H1 (cell line): Measurements from ENCODE around the gene CEBPE. TPM values are rescaled to one million over a fixed set of nuclear protein-coding genes. Genes with fewer than 3 reads are reported as not detected.
A peak's percentile ranks its signal among the peaks of the same experiment; 100 is the strongest.

Source experiments
- CTCF ChIA-PET: fragments of 300-600 bp; sonication (Branson Sonifier 250); formaldehyde crosslinking; loops from one replicate; lab custom pipeline; 2021; ENCODE audit not compliant: partially characterized antibody; lab: Charles Lee
- POLR2A ChIA-PET: fragments of 300-600 bp; sonication (Branson Sonifier 250); formaldehyde crosslinking; loops from one replicate; lab custom pipeline; 2021; ENCODE audit warnings: inconsistent platforms; ENCODE audit not compliant: partially characterized antibody; lab: Charles Lee
- DNase-seq, 2 experiments: peaks; one replicate each; pipeline versions ENCODE4 v3.0.0 to v3.0.0-alpha.2; 2010 to 2022; ENCODE audit warnings: low spot score in 2 of 2, low read depth in 1 of 2, mixed read lengths in 1 of 2
- FAIRE-seq: peaks from 2 replicates; lab custom pipeline; 2011; peaks lifted over from hg19 to GRCh38; lab: Jason Lieb, UNC
- H2AFZ ChIP-seq: 2 replicates; pipeline ENCODE4 v1.8.1; 2012; ENCODE audit warnings: low read length, inconsistent platforms
- H2AK5ac ChIP-seq: 2 replicates; pipeline ENCODE4 v1.6.1; 2013; ENCODE audit warnings: low read depth, low read length
- H2BK120ac ChIP-seq: replicated peaks from 2 replicates; pipeline ENCODE3; 2013; ENCODE audit warnings: low read depth, low read length, inconsistent platforms
- H2BK12ac ChIP-seq: 2 replicates; pipeline ENCODE4 v1.6.1; 2013; ENCODE audit warnings: low read depth, low read length
- H2BK15ac ChIP-seq: 2 replicates; pipeline ENCODE4 v1.6.1; 2013; ENCODE audit warnings: low read length
- H2BK20ac ChIP-seq: 2 replicates; pipeline ENCODE4 v1.6.1; 2013; ENCODE audit warnings: low read length
- H2BK5ac ChIP-seq: 2 replicates; pipeline ENCODE4 v1.6.1; 2013; ENCODE audit warnings: low read depth, low read length
- H3K14ac ChIP-seq: 2 replicates; pipeline ENCODE4 v1.6.1; 2013; ENCODE audit warnings: inconsistent platforms; ENCODE audit not compliant: insufficient read length
- H3K18ac ChIP-seq: 2 replicates; pipeline ENCODE4 v1.6.1; 2013; ENCODE audit warnings: low read length; ENCODE audit errors: extremely low read depth
- H3K23ac ChIP-seq: 2 replicates; pipeline ENCODE4 v1.6.1; 2013; ENCODE audit warnings: inconsistent platforms; ENCODE audit not compliant: insufficient read length
- H3K23me2 ChIP-seq: 2 replicates; pipeline ENCODE4 v1.6.1; 2013; ENCODE audit warnings: low read depth, low read length
- H3K27ac ChIP-seq: 2 replicates; pipeline ENCODE4 v1.6.1; 2011; ENCODE audit warnings: low read depth, low read length, inconsistent platforms
- H3K27me3 ChIP-seq, 4 experiments: replicated peaks in 1 of 4; 1 replicate in 1 of 4; 2 replicates in 3 of 4; pipeline versions ENCODE4 v1.6.1 to v1.8.1; 2011 to 2013; ENCODE audit warnings: low read length in 3 of 4, mild to moderate bottlenecking in 3 of 4, inconsistent platforms in 2 of 4, mixed read lengths in 2 of 4, moderate library complexity in 1 of 4; ENCODE audit not compliant: control insufficient read depth in 3 of 4, insufficient read depth in 3 of 4; ENCODE audit errors: extremely low read depth in 1 of 4
- H3K36me3 ChIP-seq, 4 experiments: 2 replicates each; pipeline versions ENCODE4 v1.6.1 to v1.8.1; 2011 to 2013; ENCODE audit warnings: mild to moderate bottlenecking in 4 of 4, low read length in 3 of 4, moderate library complexity in 2 of 4, control low read depth in 1 of 4, inconsistent platforms in 1 of 4; ENCODE audit not compliant: insufficient read depth in 4 of 4, control insufficient read depth in 2 of 4
- H3K4ac ChIP-seq: replicated peaks from 2 replicates; pipeline ENCODE3; 2013; ENCODE audit warnings: low read length, low read depth, mixed read lengths, inconsistent platforms; ENCODE audit not compliant: insufficient read length
- H3K4me1 ChIP-seq, 4 experiments: replicated peaks in 1 of 4; 1 replicate in 1 of 4; 2 replicates in 3 of 4; pipeline versions ENCODE4 v1.6.1 to v1.8.1; 2011 to 2013; ENCODE audit warnings: low read length in 3 of 4, inconsistent platforms in 2 of 4, mixed read lengths in 1 of 4; ENCODE audit not compliant: insufficient read depth in 4 of 4, control insufficient read depth in 3 of 4
- H3K4me2 ChIP-seq, 2 experiments: 2 replicates each; pipeline versions ENCODE4 v1.6.1 to v1.8.1; 2011 to 2013; ENCODE audit warnings: low read depth in 2 of 2, low read length in 2 of 2, control low read depth in 1 of 2, inconsistent platforms in 1 of 2, mild to moderate bottlenecking in 1 of 2; ENCODE audit not compliant: insufficient read depth in 1 of 2
- H3K4me3 ChIP-seq, 4 experiments: fragments of 200-600, 300-600 bp in 1 of 4; sonication (generic), shearing (Covaris generic), sonication (Bioruptor Twin) in 1 of 4; 2 replicates each; pipeline versions ENCODE4 v1.5.1 to v1.8.1; 2011 to 2016; ENCODE audit warnings: low read length in 4 of 4, low read depth in 3 of 4, control low read depth in 2 of 4, inconsistent platforms in 2 of 4, mild to moderate bottlenecking in 2 of 4, mixed read lengths in 1 of 4, moderate library complexity in 1 of 4; ENCODE audit not compliant: insufficient read depth in 2 of 4; ENCODE audit errors: extremely low read depth in 1 of 4
- H3K56ac ChIP-seq: replicated peaks from 2 replicates; pipeline ENCODE3; 2013; ENCODE audit warnings: low read depth, mild to moderate bottlenecking, mixed read lengths, low read length, inconsistent platforms; ENCODE audit not compliant: insufficient read length
- H3K79me1 ChIP-seq: 2 replicates; pipeline ENCODE4 v1.6.1; 2013; ENCODE audit warnings: low read depth, low read length, control low read depth
- H3K79me2 ChIP-seq, 2 experiments: 2 replicates each; pipeline versions ENCODE4 v1.6.1 to v1.8.1; 2012 to 2013; ENCODE audit warnings: low read length in 2 of 2, mild to moderate bottlenecking in 2 of 2, inconsistent platforms in 1 of 2; ENCODE audit not compliant: insufficient read depth in 2 of 2, control insufficient read depth in 1 of 2
- H3K9ac ChIP-seq, 4 experiments: replicated peaks in 1 of 4; 1 replicate in 1 of 4; 2 replicates in 3 of 4; pipeline versions ENCODE4 v1.6.1 to v1.8.1; 2011 to 2013; ENCODE audit warnings: low read depth in 3 of 4, low read length in 3 of 4, control low read depth in 2 of 4, mild to moderate bottlenecking in 2 of 4, moderate library complexity in 2 of 4, inconsistent platforms in 1 of 4; ENCODE audit errors: extremely low read depth in 1 of 4
- H3K9me3 ChIP-seq, 2 experiments: 2 replicates each; pipeline versions ENCODE4 v1.6.1 to v1.8.1; 2012 to 2013; ENCODE audit warnings: mild to moderate bottlenecking in 2 of 2, moderate library complexity in 2 of 2, control low read depth in 1 of 2, inconsistent platforms in 1 of 2, low read depth in 1 of 2, low read length in 1 of 2, mixed read lengths in 1 of 2; ENCODE audit not compliant: insufficient read depth in 2 of 2
- H4K20me1 ChIP-seq, 2 experiments: replicated peaks in 1 of 2; 2 replicates each; pipeline versions ENCODE3 to v1.8.1; 2011 to 2013; ENCODE audit warnings: inconsistent platforms in 2 of 2, low read length in 2 of 2, mild to moderate bottlenecking in 1 of 2; ENCODE audit not compliant: insufficient read depth in 2 of 2, control insufficient read depth in 1 of 2
- H4K5ac ChIP-seq: 2 replicates; pipeline ENCODE4 v1.6.1; 2013; ENCODE audit warnings: low read length, low read depth, mixed read lengths, inconsistent platforms; ENCODE audit not compliant: insufficient read length
- H4K8ac ChIP-seq: 2 replicates; pipeline ENCODE4 v1.8.0; 2013; ENCODE audit warnings: mild to moderate bottlenecking, moderate library complexity, low read length, inconsistent platforms; ENCODE audit not compliant: insufficient read depth; ENCODE audit errors: extremely low read depth
- H4K91ac ChIP-seq: replicated peaks from 2 replicates; pipeline ENCODE3; 2013; ENCODE audit warnings: low read length, mixed read lengths, inconsistent platforms; ENCODE audit not compliant: insufficient read length
- CHD2 ChIP-seq: IDR thresholded peaks from 2 replicates; pipeline ENCODE4 v1.6.1; 2012; ENCODE audit warnings: low read length, improper control_type of control experiment
- HDAC6 ChIP-seq: IDR thresholded peaks from one replicate; pipeline ENCODE4 v1.7.1; 2012; ENCODE audit warnings: low read depth, mild to moderate bottlenecking, inconsistent platforms, low read length, moderate library complexity
- NRF1 ChIP-seq: IDR thresholded peaks from 2 replicates; pipeline ENCODE4 v1.6.1; 2011; ENCODE audit warnings: mild to moderate bottlenecking, low read depth, low read length, improper control_type of control experiment
- POLR2AphosphoS5 ChIP-seq: IDR thresholded peaks from 2 replicates; pipeline ENCODE4 v1.6.1; 2011; ENCODE audit warnings: low read depth, low read length
- RXRA ChIP-seq: IDR thresholded peaks from 2 replicates; pipeline ENCODE4 v1.6.1; 2011; ENCODE audit warnings: low read depth, mild to moderate bottlenecking, low read length, moderate library complexity; ENCODE audit not compliant: insufficient read depth
- SAP30 ChIP-seq: fragments of 300-600 bp; sonication (generic); IDR thresholded peaks from 2 replicates; pipeline ENCODE4 v1.7.1; 2012; ENCODE audit warnings: low read length, moderate library complexity, mild to moderate bottlenecking, inconsistent platforms; ENCODE audit not compliant: insufficient read depth, insufficient replicate concordance
- SIRT6 ChIP-seq: IDR thresholded peaks from one replicate; pipeline ENCODE4 v1.7.1; 2012; ENCODE audit warnings: low read length, inconsistent platforms
- WGBS, 2 experiments: shearing (Covaris generic) in 1 of 2; methylation state at CpG; one replicate each; pipeline versions ENCODE4 v1.1.6 to v1.1.7; 2013 to 2015; ENCODE audit warnings: low lambda C conversion rate in 2 of 2, mixed read lengths in 2 of 2, inconsistent platforms in 1 of 2, low coverage in 1 of 2, missing lambda C conversion rate in 1 of 2; ENCODE audit not compliant: insufficient replicate concordance in 2 of 2, insufficient coverage in 1 of 2, insufficient read length in 1 of 2; ENCODE audit errors: extremely low coverage in 1 of 2, missing lambda C conversion rate in 1 of 2; 5-methylcytosine and 5-hydroxymethylcytosine counted together
- polyA plus RNA-seq, 7 experiments: library from polyadenylated mRNA; depleted of rRNA in 3 of 7; stranded (reverse) in 5 of 7; unstranded in 2 of 7; fragments of >200 nt in 5 of 7; fragments of 200-250 nt in 2 of 7; gene quantifications; 1 replicate in 5 of 7; 2 replicates in 1 of 7; 4 replicates in 1 of 7; pipeline versions ENCODE4 v1.2.1 to v1.2.3, GENCODE V29; 2011 to 2013; ENCODE audit warnings: missing spikeins in 2 of 7, mixed read lengths in 2 of 7
- total RNA-seq: library from RNA; stranded (reverse); fragmentation: NEBNext Ultra II Directional; extraction: Animal tissue kit (Norgen Biotek cat#: 25700); gene quantifications from 2 replicates; pipeline ENCODE4 v1.2.1, GENCODE V29; 2021

Gene CEBPE
- total and polyA plus RNA-seq, 2 of the 8 experiments (the other 6 are each of a cell fraction or from before 2014, with no cell fraction given): 0.05 TPM; not detected in 1

DNA sequence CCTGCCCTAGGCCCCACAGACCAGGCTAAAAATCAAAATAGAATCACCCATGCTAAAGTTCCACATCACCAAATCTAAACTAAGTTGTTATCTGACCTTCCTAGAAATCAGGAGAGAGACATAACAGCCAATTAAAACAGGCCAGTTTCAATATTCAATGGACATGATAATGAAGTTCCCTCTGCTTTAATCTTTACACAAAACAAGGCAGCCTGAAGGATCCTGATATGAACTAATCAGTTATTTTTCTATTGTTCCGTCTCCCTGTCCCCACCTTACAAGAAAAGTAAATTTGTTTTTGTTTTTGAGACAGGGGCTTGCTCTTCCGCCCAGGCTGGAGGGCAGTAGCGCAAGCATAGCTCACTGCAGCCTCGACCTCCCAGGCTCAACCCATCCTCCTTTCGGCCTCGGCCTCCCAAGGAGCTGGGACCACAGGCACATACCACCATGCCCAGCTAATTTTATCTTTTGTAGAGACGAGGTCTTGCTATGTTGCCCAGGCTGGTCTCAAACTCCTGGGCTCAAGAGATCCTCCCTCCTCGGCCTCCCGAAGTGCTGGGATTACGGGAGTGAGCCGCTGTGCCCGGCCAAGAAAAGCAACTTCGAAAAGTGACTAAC lies 5.4 kb upstream of the CEBPE start:
- Histone ChIP-seq H2BK5ac (no peak overlapping the region), H4K5ac (no peak overlapping the region), H3K4me2 (no peak overlapping the region), H4K20me1 (peaks cover 0 to 2% of the 10 kb centered on the region in 2 experiments), H3K9me3 (no peaks in the 10 kb centered on the region), H3K4ac (no peak overlapping the region), H2BK15ac (no peak overlapping the region), H2BK20ac (no peak overlapping the region), H3K9ac (no peak overlapping the region), H3K79me1 (no peaks in the 10 kb centered on the region), H3K18ac (no peak overlapping the region), H3K36me3 (peaks cover 11 to 29% (median 16%) of the 10 kb centered on the region in 4 experiments), H3K23me2 (no peaks in the 10 kb centered on the region), H3K23ac (no peak overlapping the region), H3K14ac (no peak overlapping the region), H2AFZ (no peak overlapping the region), H3K27ac (no peak overlapping the region), H3K4me1 (peaks cover 0 to 11% (median 5%) of the 10 kb centered on the region in 4 experiments; a peak in 5 of 7 replicates)
- ChIA-PET CTCF (interaction anchor here (1.0 to 11.8 kb wide), 8 partner anchors 29 to 140 kb away, joined by 3 to 290 read pairs (median 6); partner anchors contain the start of genes ACIN1, C14orf119 and SLC7A8), POLR2A (interaction anchor here (0.7 to 3.1 kb wide), 8 partner anchors 12 to 1319 kb away, joined by 3 to 9 read pairs (median 4); no protein-coding TSS in a partner anchor)
- FAIRE-seq (no peak), DNase-seq (no peak)
- 94% methylated on average over 13 of the region's 13 CpGs; no CpG with 5 or more reads in 1 of the 2 experiments for WGBS, 2 experiments
- TF ChIP-seq SAP30 (no peak), NRF1 (no peak), CHD2 (no peak), RXRA (no peak), POLR2AphosphoS5 (0 out of 2 replicates have a peak, but pooled peaks have one; percentile 32), SIRT6 (no peak), HDAC6 (no peak)
- TF ChIP-seq, all 59 proteins: peak for 1
- Histone ChIP-seq H3K4me3 (no peak overlapping the region), H4K8ac (no peak overlapping the region), H3K27me3 (no peaks in the 10 kb centered on the region), H3K79me2 (no peaks in the 10 kb centered on the region), H4K91ac (no peak overlapping the region), H3K56ac (no peak overlapping the region), H2BK120ac (no peak overlapping the region), H2AK5ac (no peak overlapping the region), H2BK12ac (no peak overlapping the region; the same call in 1 of the 2 replicates)
